ENCODE measurements around the gene PPDPF. TPM values are rescaled to one million over a fixed set of nuclear protein-coding genes. Genes with fewer than 3 reads are reported as not detected.

PPDPF gene
- polyA plus RNA-seq, 1 donor = 234 TPM

- no CpG with 5 or more reads among the region's 7 CpGs for WGBS (ENCODE audit: insufficient coverage, low lambda C conversion rate)
- H3K27ac ChIP-seq (ENCODE audit: low read length) = no peak overlapping the region
- no peak overlapping the region for H3K4me3 ChIP-seq (ENCODE audit: low read length)
- H3K4me1 ChIP-seq (ENCODE audit: control insufficient read depth, insufficient read depth, low read length) = no peaks in the 10 kb centered on the region
- H3K36me3 ChIP-seq (ENCODE audit: control insufficient read depth, insufficient read depth, low read length) = no peaks in the 10 kb centered on the region
- peaks cover 39% of the 10 kb centered on the region for H3K27me3 ChIP-seq (ENCODE audit: control insufficient read depth, insufficient read depth, low read length)
- H3K9me3 ChIP-seq (ENCODE audit: control insufficient read depth, low read depth, low read length) = peaks cover 12% of the 10 kb centered on the region
- DNase-seq = no peak
These were observed 26.5 kb upstream of the PPDPF start for GRCh38 chr20:63494084-63494419.

- no CpG with 5 or more reads among the region's 51 CpGs for WGBS (ENCODE audit: insufficient coverage, low lambda C conversion rate)
- no peak overlapping the region for H3K4me3 ChIP-seq (ENCODE audit: low read length)
- peaks cover 15% of the 10 kb centered on the region for H3K9me3 ChIP-seq (ENCODE audit: control insufficient read depth, low read depth, low read length)
- DNase-seq = no peak
- no peaks in the 10 kb centered on the region for H3K4me1 ChIP-seq (ENCODE audit: control insufficient read depth, insufficient read depth, low read length)
- peaks cover 40% of the 10 kb centered on the region for H3K27me3 ChIP-seq (ENCODE audit: control insufficient read depth, insufficient read depth, low read length)
- H3K36me3 ChIP-seq (ENCODE audit: control insufficient read depth, insufficient read depth, low read length) = no peaks in the 10 kb centered on the region
- no peak overlapping the region for H3K27ac ChIP-seq (ENCODE audit: low read length)
These were observed 26.0 kb upstream of the PPDPF start for GRCh38 chr20:63494420-63495166.

GRCh38 chr20:63495167-63495720 lies 25.3 kb upstream of the PPDPF start:
- H3K27ac ChIP-seq (ENCODE audit: low read length) = no peak overlapping the region
- no peaks in the 10 kb centered on the region for H3K4me1 ChIP-seq (ENCODE audit: control insufficient read depth, insufficient read depth, low read length)
- H3K4me3 ChIP-seq (ENCODE audit: low read length) = no peak overlapping the region
- no CpG with 5 or more reads among the region's 8 CpGs for WGBS (ENCODE audit: insufficient coverage, low lambda C conversion rate)
- H3K27me3 ChIP-seq (ENCODE audit: control insufficient read depth, insufficient read depth, low read length) = peaks cover 47% of the 10 kb centered on the region
- DNase-seq = no peak
- no peaks in the 10 kb centered on the region for H3K36me3 ChIP-seq (ENCODE audit: control insufficient read depth, insufficient read depth, low read length)
- peaks cover 17% of the 10 kb centered on the region for H3K9me3 ChIP-seq (ENCODE audit: control insufficient read depth, low read depth, low read length)

GRCh38 chr20:63495741-63496595 lies 24.6 kb upstream of the PPDPF start:
- no peaks in the 10 kb centered on the region for H3K36me3 ChIP-seq (ENCODE audit: control insufficient read depth, insufficient read depth, low read length)
- no peak overlapping the region for H3K27ac ChIP-seq (ENCODE audit: low read length)
- H3K9me3 ChIP-seq (ENCODE audit: control insufficient read depth, low read depth, low read length) = peaks cover 17% of the 10 kb centered on the region
- no peak overlapping the region for H3K4me3 ChIP-seq (ENCODE audit: low read length)
- H3K27me3 ChIP-seq (ENCODE audit: control insufficient read depth, insufficient read depth, low read length) = peaks cover 49% of the 10 kb centered on the region
- H3K4me1 ChIP-seq (ENCODE audit: control insufficient read depth, insufficient read depth, low read length) = no peaks in the 10 kb centered on the region
- WGBS (ENCODE audit: insufficient coverage, low lambda C conversion rate) = no CpG with 5 or more reads among the region's 48 CpGs
- DNase-seq = peak in 1 of 2 donors; percentile 39

- Histone ChIP-seq H3K9me3 (ENCODE audit: control insufficient read depth, low read depth, low read length) (peaks cover 17% of the 10 kb centered on the region), H3K27ac (ENCODE audit: low read length) (no peak overlapping the region), H3K4me1 (ENCODE audit: control insufficient read depth, insufficient read depth, low read length) (no peaks in the 10 kb centered on the region), H3K36me3 (ENCODE audit: control insufficient read depth, insufficient read depth, low read length) (no peaks in the 10 kb centered on the region), H3K4me3 (ENCODE audit: low read length) (no peak overlapping the region), H3K27me3 (ENCODE audit: control insufficient read depth, insufficient read depth, low read length) (peaks cover 54% of the 10 kb centered on the region)
- no CpG with 5 or more reads among the region's 16 CpGs for WGBS (ENCODE audit: insufficient coverage, low lambda C conversion rate)
- no peak for DNase-seq
These were observed 23.9 kb upstream of the PPDPF start for GRCh38 chr20:63496596-63497120.

GRCh38 chr20:63497138-63497945 lies 23.2 kb upstream of the PPDPF start:
- Histone ChIP-seq H3K27me3 (ENCODE audit: control insufficient read depth, insufficient read depth, low read length) (peaks cover 59% of the 10 kb centered on the region), H3K4me3 (ENCODE audit: low read length) (no peak overlapping the region), H3K9me3 (ENCODE audit: control insufficient read depth, low read depth, low read length) (peaks cover 20% of the 10 kb centered on the region), H3K4me1 (ENCODE audit: control insufficient read depth, insufficient read depth, low read length) (no peaks in the 10 kb centered on the region), H3K27ac (ENCODE audit: low read length) (no peak overlapping the region), H3K36me3 (ENCODE audit: control insufficient read depth, insufficient read depth, low read length) (no peaks in the 10 kb centered on the region)
- DNase-seq = no peak
- no CpG with 5 or more reads among the region's 20 CpGs for WGBS (ENCODE audit: insufficient coverage, low lambda C conversion rate)

GRCh38 chr20:63497946-63498935 lies 22.3 kb upstream of the PPDPF start:
- Histone ChIP-seq H3K4me1 (ENCODE audit: control insufficient read depth, insufficient read depth, low read length) (no peaks in the 10 kb centered on the region), H3K9me3 (ENCODE audit: control insufficient read depth, low read depth, low read length) (peaks cover 21% of the 10 kb centered on the region), H3K36me3 (ENCODE audit: control insufficient read depth, insufficient read depth, low read length) (no peaks in the 10 kb centered on the region), H3K27me3 (ENCODE audit: control insufficient read depth, insufficient read depth, low read length) (peaks cover 68% of the 10 kb centered on the region), H3K4me3 (ENCODE audit: low read length) (peak overlapping the region; percentile 13), H3K27ac (ENCODE audit: low read length) (no peak overlapping the region)
- no peak for DNase-seq
- no CpG with 5 or more reads among the region's 60 CpGs for WGBS (ENCODE audit: insufficient coverage, low lambda C conversion rate)

- DNase-seq = no peak
- Histone ChIP-seq H3K27ac (ENCODE audit: low read length) (peak within 1 kb of the TSS; percentile 17), H3K36me3 (ENCODE audit: control insufficient read depth, insufficient read depth, low read length) (no peaks in the 10 kb centered on the region), H3K4me1 (ENCODE audit: control insufficient read depth, insufficient read depth, low read length) (no peaks in the 10 kb centered on the region), H3K4me3 (ENCODE audit: low read length) (peak within 1 kb of the TSS; percentile 13), H3K9me3 (ENCODE audit: control insufficient read depth, low read depth, low read length) (peaks cover 21% of the 10 kb centered on the region), H3K27me3 (ENCODE audit: control insufficient read depth, insufficient read depth, low read length) (peaks cover 75% of the 10 kb centered on the region)
- WGBS (ENCODE audit: insufficient coverage, low lambda C conversion rate) = no CpG with 5 or more reads among the region's 58 CpGs
These were observed 21.6 kb upstream of the PPDPF start, which contains the start of gene EEF1A2 for GRCh38 chr20:63498960-63499337. Gene EEF1A2 (minus strand): TSS chr20:63499083. CDS start chr20:63497763, 1,320 bp downstream.

- Histone ChIP-seq H3K27ac (ENCODE audit: low read length) (peak overlapping the region; percentile 17), H3K36me3 (ENCODE audit: control insufficient read depth, insufficient read depth, low read length) (no peaks in the 10 kb centered on the region), H3K4me3 (ENCODE audit: low read length) (peak overlapping the region; percentile 10), H3K4me1 (ENCODE audit: control insufficient read depth, insufficient read depth, low read length) (no peaks in the 10 kb centered on the region), H3K9me3 (ENCODE audit: control insufficient read depth, low read depth, low read length) (peaks cover 18% of the 10 kb centered on the region), H3K27me3 (ENCODE audit: control insufficient read depth, insufficient read depth, low read length) (peaks cover 80% of the 10 kb centered on the region)
- WGBS (ENCODE audit: insufficient coverage, low lambda C conversion rate) = no CpG with 5 or more reads among the region's 48 CpGs
- no peak for DNase-seq
These were observed 21.1 kb upstream of the PPDPF start for GRCh38 chr20:63499338-63499969.

Data from large intestine (tissue), 3 donors.